Stimulated activated CD4-positive, alpha-beta T cell treated with anti-CD3 and anti-CD28 coated beads, Interleukin-1b, Interleukin-23, amount 100 ng/mL, for 1 hour (primary cell): ENCODE measurements around the gene SSX2IP.
"Not testable (repeated sequence)": the region's sequence is repeated elsewhere in the genome, so short reads cannot be mapped to it uniquely, and the experiment has no call there.

Source experiments
- DNase-seq, 2 donors: peaks; one replicate each; pipeline ENCODE4 v3.0.0-alpha.2; 2020; ENCODE audit warnings: low read depth in 2 of 2

Gene SSX2IP

DNA sequence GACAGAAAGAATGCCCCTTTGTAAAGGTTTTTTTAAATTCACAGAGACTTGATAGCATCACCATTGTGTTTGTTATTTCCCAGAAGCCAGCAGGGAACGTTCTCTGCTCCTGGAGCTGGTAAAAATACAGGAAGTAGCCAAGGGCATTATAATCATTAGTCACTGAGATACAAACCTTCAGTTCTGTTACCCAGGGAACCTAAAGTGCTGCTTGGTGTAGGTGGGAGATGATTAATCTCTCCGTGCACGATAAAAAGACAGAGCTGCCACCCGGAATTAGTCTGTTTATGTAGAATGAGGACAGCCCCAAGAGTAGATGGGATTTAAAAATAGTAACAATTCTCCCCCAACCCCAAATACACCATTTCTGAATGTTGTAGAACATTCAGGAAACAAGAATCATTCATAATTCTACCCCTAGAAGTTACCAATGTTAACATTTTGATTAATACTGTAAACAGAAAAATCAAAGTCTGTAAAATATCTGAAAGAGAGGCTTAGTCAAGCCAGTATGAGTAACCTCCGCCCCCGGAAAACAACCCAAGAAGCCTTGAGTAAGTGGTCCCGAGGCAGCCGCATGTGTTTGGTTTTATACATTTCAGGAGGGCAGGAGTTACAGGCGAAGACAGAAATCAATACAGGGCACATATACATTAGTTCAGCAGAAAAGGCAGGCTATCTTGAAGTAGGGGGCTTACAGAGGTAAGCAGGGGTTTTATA, 70.7 kb downstream of the SSX2IP start:
- peak in 1 of 2 donors; percentile 25 for DNase-seq

DNA sequence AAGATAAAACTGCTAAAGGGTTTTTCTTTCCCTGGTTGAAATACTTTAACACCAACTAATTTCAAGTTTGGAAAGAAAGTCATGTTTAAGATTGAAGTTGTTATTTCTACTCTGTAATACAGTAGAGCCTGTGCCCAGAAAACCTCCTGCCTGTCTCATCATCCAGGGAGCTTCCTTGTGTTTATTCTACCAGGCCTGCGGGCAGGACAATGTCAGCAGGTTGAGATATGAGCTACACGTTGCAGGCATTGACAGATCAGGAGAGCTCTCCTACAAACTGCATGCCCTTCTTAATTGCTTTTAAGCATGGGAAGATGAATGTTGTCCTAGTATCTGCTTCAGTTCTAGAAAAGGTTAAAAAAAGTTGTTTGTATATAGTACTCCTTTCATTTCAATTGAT, 72.9 kb downstream of the SSX2IP start:
- DNase-seq: no peak

DNA sequence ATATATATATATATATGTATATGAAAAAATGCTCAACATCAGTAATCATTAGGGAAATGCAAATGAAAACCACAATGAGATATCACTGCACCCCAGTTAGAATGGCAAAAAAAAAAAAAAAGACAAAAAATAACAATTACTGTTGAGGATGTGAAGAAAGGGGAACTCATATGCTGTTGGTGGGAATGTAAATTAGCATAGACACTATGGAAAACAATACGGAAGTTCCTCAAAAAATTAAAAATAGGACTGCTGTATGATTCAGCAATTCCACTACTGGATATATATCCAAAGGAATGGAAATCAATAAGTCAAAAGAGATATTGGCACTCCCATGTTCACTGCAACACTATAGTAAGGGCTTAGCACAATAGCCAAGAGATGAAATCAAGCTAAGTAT, 74.5 kb downstream of the SSX2IP start:
- no peak for DNase-seq

DNA sequence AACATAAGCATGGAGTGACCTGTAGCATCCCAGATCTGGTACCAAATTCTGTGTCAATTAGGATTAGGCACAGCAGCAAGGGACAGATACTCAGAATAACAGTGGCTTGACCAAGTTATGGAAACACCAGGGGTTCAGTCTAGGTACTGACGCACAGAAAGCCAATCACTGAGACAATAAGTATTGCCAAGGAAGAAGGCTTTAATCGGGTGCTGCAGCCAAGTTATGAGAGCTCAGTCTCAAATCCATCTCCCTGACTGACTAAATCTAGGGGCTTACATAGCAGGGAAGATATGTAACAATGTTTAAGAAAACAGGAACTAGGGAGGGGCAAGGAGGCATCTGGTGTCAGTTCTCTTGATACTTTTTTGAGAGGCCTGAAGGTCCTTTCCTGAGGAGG, 76.4 kb downstream of the SSX2IP start:
- no peak for DNase-seq

DNA sequence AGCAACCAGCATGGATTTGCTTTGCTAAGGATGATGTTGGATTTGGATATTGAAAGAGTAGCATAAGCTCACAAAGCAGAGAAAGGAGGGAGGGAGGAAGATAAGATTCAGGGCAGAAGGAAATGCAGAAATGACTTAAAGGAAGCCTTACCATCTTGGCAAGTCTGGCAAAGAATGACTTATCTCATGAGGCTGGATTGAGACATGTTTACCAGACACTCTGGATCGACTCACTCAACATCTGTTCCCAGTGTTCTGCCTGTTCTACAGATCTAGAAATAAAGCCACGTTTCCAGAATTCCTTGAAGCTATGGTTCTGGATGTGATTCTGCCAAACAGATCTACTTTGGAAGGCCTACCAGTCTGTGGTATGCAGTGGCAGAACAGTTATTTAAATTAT, 77.2 kb downstream of the SSX2IP start:
- DNase-seq: no peak

DNA sequence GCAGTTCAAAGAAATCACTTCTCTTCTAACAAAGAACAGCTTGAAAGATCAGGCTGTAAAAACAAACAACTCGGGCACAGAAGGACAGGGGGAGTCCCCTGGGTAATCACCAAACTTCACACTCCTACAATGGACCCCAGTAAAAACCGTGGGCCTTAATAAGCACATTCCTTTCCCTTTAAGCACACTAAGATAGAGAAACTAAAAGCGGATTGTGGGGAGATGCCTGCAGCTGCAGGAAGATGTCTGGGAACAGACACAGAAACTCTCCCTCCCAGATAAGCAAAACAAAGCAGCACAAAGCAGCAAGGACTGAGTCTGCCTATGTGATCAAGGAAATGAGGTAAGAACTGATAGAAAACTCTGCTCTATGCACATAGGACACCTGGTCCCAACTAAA, 78.5 kb downstream of the SSX2IP start:
- DNase-seq: no peak

DNA sequence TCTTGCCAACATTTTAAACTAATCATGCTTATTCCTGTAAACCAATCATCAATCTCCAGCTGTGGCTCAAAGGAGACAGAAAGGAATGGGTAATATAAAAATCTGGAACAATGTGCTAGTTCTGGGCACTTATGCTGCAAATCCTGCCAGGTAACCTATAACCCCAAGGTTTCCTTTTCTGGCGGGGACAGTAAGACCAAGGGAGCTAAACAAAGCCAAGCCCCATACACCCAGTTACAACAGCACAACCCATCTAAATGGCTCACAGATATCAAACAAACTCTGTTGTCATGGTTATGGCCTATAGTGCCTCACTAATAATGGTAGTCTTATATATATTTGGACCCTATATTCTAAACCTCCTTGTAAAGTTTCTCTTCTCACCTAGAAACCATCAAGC, 79.2 kb downstream of the SSX2IP start:
- DNase-seq: no peak

DNA sequence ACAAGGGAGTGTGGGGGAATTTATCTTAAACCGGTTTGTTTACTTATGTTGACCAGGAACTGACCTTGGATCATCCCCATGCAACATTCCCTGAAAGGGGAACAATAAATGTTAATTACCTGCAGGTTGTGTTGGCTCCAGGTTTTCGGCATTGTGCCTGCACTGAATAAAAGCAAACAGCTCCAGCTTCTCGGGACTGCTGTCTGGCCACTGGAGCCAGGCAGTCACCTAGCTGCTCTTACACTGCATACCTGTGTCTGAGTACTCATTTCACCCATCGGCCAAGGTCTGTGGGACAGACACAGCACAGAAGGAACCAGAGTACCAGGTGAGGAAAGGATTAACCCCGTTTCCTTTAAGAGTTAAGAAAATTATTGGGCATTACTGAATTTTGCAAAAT, 83.3 kb downstream of the SSX2IP start:
- no peak for DNase-seq

DNA sequence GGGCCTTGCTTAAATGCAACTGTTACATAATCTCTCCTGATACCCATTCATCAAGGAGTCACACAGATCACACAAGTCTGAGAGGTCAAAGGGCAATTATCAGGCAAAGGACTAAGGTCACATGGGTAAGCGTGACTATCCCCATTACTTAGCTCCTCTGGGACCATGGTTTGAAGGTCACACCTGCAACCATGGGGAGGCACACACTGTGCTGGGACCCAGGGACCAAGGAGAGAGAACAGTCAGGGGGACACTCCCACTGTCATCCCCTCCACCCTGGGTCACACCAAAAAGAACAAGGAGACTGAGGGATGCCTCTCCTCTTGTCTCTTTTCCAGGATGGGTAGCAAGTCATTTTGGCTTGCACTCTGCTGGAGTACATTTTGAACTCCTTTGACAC, 85.1 kb downstream of the SSX2IP start:
- no peak for DNase-seq

DNA sequence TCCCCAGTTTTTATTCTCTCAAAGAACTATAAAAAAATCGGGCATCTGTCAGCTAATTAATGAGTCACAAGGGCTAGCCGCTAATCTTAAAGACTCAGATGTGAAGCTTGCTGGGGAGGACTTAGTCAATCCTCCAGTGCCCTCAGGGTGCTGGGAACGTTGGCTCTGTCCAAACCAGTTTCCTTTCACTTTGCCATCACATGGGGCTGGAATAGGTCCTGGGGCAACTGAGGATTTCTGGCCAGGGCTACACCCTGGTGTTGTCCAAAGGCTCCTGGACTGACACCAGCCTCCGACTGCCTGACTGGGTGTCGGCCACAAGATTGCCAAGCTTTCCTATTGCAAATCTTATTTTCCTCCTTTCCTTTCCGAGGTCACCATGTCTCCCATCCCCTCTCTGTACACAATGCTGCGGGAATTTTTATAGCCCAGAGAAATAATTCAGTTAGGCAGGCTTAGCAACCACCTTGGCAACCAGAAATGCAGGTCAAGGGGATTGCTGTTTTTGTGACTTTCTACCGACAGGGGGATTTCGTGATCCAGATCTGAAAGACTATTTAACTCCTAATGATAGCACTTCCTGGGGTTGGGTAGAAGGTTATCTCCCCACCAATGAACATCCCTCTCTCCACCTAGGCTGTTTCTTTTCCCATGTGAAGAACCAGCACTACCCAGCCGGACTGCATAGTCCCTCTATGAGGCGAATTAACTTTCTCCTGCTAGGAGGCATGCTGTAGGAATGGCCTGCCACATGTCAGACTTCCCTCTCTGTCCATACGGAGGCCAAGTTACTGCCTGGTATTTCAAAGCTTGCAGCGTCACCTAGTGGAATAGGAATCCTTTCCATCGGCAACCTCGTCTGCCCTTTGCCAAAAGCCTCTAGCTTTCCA, 86.1 kb downstream of the SSX2IP start:
- no peak for DNase-seq

DNA sequence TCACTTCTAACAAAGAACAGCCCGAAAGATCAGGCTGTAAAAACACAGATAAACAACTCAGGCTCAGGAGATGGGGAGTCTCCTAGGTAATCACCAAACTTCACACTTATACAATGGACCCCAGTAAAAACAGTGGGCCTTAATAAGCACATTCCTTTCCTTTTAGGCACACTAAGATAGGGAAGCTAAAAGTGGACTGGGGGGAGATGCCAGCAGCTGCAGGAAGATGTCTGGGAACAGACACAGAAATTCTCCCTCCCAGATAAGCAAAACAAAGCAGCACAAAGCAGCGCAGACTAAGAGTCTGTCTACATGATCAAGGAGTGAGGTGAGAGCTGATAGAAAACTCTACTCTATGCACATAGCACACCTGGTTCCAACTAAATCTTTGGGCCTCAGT, 87.0 kb downstream of the SSX2IP start:
- DNase-seq: no peak

DNA sequence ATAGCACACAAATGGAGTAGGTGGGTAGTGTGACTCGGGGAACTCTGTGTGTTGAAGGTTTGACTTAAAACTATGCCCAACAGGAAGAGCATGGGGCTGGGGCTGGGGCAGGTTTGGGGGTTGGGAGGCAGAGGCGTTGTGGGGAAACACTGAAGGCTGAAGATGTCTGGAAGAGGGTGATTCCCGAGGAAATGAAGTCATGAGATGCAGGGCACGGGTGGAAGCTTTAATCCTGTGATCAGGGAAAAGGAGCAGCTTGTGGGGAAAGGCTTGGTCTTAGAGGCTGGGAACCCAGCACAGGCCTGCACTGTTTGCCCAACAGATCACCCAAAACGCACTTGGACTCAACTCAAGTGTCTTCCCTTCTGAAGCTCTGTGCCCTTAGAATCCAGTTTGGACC, 89.5 kb downstream of the SSX2IP start:
- no peak for DNase-seq

DNA sequence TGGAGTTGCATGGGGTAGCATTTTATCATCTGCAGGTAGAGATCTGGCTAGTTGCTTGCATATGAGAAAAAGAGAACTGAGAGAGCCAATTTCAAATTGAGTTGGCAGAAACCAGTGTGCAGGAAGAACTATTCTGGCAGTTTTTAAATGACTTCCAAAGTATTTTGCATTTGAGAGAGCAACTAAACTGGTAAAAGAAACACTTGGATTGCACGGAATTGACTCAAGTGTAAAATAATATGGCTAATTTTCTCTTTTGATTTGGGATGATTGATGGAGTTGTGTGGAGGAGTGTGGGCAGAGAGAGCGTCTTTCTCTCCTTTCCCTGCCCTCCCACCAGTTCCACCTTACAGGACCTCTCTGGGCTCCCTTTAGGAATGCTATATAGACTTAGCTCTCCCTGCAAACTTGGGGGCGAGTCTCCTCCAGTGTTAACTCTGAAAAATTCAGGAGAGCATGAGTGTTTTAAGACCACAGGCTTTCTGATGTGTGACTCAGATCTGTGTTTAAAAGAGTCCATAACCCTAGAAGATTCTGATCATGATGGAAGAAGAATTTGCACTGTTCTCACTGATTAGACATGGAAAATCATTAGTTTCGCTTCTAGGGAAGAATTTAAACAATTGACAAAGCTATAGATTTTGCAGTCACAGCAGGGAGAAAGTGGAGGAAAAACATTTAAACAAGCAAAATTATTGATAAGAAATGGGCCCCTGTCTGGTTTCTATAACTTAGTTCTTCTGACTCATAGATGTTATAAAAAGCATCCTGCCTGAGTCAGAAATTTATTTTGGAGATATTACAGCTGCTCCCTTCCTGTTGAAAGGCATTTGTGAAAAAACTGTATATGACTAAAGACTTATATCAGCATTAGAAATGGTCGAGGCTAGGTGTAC, 91.2 kb downstream of the SSX2IP start:
- DNase-seq: no peak

DNA sequence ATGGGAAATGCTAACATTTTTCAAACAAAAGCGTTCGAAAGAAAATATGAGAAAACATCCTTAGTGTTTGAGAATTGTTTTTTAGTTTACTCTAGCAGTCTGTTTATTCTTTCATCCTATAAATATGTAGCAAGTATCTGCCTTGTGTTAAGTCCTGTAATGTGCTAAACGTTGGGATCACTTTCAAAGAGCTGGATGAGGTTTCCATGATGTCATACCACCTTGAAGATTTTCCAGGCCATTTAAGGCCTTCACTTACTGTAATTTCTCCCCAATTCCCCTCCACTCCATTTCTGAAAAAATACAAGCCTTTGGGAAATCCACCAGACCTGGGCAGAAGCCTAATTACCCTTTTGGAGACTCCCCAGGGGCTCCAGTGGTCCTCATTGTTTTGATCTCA, 91.8 kb downstream of the SSX2IP start:
- no peak for DNase-seq

DNA sequence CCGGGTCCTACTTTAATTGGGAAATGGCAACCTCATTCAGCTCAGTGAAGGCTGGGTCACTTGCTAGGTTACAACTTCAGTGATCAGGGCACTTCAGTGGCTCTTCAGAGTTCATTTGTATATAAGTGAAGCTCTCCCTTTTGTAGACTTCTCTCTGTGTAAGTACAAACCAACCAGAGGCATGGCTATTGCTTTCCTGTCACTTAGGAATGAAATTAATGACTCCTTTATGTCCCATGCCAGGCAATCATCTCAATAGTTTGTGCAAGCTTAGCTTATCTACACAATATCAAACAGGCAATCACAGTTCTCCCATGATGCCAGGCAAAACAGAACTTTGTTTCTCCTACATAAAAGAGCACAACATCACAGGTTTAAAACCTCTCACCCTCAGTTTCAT, 93.2 kb downstream of the SSX2IP start:
- DNase-seq: no peak

DNA sequence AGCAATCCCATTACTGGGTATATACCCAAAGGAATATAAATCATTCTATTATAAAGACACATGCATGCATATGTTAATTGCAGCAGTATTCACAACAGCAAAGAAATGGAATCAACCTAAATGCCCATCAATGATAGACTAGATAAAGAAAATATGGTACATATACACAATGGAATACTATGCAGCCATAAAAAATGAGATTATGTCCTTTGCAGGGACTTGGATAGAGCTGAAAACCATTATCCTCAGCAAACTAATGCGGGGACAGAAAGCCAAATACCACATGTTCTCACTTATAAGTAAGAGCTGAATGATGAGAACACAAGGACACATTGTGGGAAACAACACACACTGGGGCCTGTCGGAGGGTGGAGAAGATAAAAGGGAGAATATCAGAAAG, 95.3 kb downstream of the SSX2IP start:
- not testable (repeated sequence) for DNase-seq
